ENCODE measurements around the gene LRRC34. TPM values are rescaled to one million over a fixed set of nuclear protein-coding genes. Genes with fewer than 3 reads are reported as not detected.

LRRC34 gene
- total RNA-seq, 1 experiment from 2014 or later, result 1.8 TPM

- ATAC-seq, result no peak
- no peak for DNase-seq
- Histone ChIP-seq H4K20me1 (ENCODE audit: low read length) (no peaks in the 10 kb centered on the region), H3K27me3 (ENCODE audit: low read length) (no peaks in the 10 kb centered on the region), H3K9me3 (ENCODE audit: low read length) (no peaks in the 10 kb centered on the region), H3K4me3 (ENCODE audit: low read length) (no peak overlapping the region), H3F3A (ENCODE audit: low read length, unreplicated experiment) (no peaks in the 10 kb centered on the region), H3K9ac (ENCODE audit: low read length) (no peak overlapping the region), H3K4me1 (ENCODE audit: insufficient read depth, low read length) (no peaks in the 10 kb centered on the region), H3K27ac (ENCODE audit: low read length) (no peak overlapping the region), H3K4me2 (ENCODE audit: low read length) (no peak overlapping the region), H2AFZ (ENCODE audit: low read length) (no peak overlapping the region), H3K9me2 (replicated peaks; ENCODE audit: low read length) (no peaks in the 10 kb centered on the region), H3K79me2 (ENCODE audit: low read length) (no peaks in the 10 kb centered on the region), H3K36me3 (ENCODE audit: low read depth, low read length) (peaks cover 37% of the 10 kb centered on the region)
- ChIA-PET CTCF (no interaction called here), POLR2A (ENCODE audit: unreplicated experiment) (no interaction called here)
- TF ChIP-seq CTCF (conservative IDR thresholded peaks at IDR 0.05; ENCODE audit: low read depth, low read length) (no peak), EZH2 (IDR thresholded peaks at IDR 0.05; ENCODE audit: low read length, unreplicated experiment) (no peak), EZH2phosphoT487 (IDR thresholded peaks at IDR 0.05; ENCODE audit: borderline replicate concordance, low read length) (no peak)
- BruUV-seq (replicated peaks), result no TSS peak
- intact Hi-C loops (cut with micrococcal nuclease), result loop anchor here (10.0 kb wide), 1 partner anchor 195 kb away; no protein-coding TSS in a partner anchor
Observed at GRCh38 chr3:169790219-169790618, 22.5 kb downstream of the LRRC34 start.

- DNase-seq (no peak), ATAC-seq (no peak)
- no peaks in the 10 kb centered on the region for H3K9me3 ChIP-seq (ENCODE audit: low read length)
- H3K79me2 ChIP-seq (ENCODE audit: low read length), result no peaks in the 10 kb centered on the region
- H2AFZ ChIP-seq (ENCODE audit: low read length), result no peak overlapping the region
- no peaks in the 10 kb centered on the region for H3K27me3 ChIP-seq (ENCODE audit: low read length)
- no peaks in the 10 kb centered on the region for H3K9me2 ChIP-seq (replicated peaks; ENCODE audit: low read length)
- no TSS peak for BruUV-seq (replicated peaks)
- intact Hi-C loops (cut with micrococcal nuclease), result no loop called here
- no peaks in the 10 kb centered on the region for H4K20me1 ChIP-seq (ENCODE audit: low read length)
- ChIA-PET CTCF (no interaction called here), POLR2A (ENCODE audit: unreplicated experiment) (no interaction called here)
- H3K36me3 ChIP-seq (ENCODE audit: low read depth, low read length), result peaks cover 51% of the 10 kb centered on the region
- H3K4me1 ChIP-seq (ENCODE audit: insufficient read depth, low read length), result no peaks in the 10 kb centered on the region
- TF ChIP-seq CTCF (conservative IDR thresholded peaks at IDR 0.05; ENCODE audit: low read depth, low read length) (no peak), EZH2phosphoT487 (IDR thresholded peaks at IDR 0.05; ENCODE audit: borderline replicate concordance, low read length) (no peak), EZH2 (IDR thresholded peaks at IDR 0.05; ENCODE audit: low read length, unreplicated experiment) (no peak)
- no peak overlapping the region for H3K4me3 ChIP-seq (ENCODE audit: low read length)
- no peak overlapping the region for H3K27ac ChIP-seq (ENCODE audit: low read length)
- no peak overlapping the region for H3K9ac ChIP-seq (ENCODE audit: low read length)
- H3K4me2 ChIP-seq (ENCODE audit: low read length), result no peak overlapping the region
- H3F3A ChIP-seq (ENCODE audit: low read length, unreplicated experiment), result no peaks in the 10 kb centered on the region
Observed at GRCh38 chr3:169787791-169788190, 24.9 kb downstream of the LRRC34 start.

GRCh38 chr3:169787120-169787519, 25.6 kb downstream of the LRRC34 start:
- ATAC-seq (no peak), DNase-seq (no peak)
- Histone ChIP-seq H3K9ac (ENCODE audit: low read length) (no peak overlapping the region), H3K79me2 (ENCODE audit: low read length) (no peaks in the 10 kb centered on the region), H3K4me3 (ENCODE audit: low read length) (no peak overlapping the region), H3K9me2 (replicated peaks; ENCODE audit: low read length) (no peaks in the 10 kb centered on the region), H3K36me3 (ENCODE audit: low read depth, low read length) (peaks cover 55% of the 10 kb centered on the region), H3K27me3 (ENCODE audit: low read length) (no peaks in the 10 kb centered on the region), H3K4me1 (ENCODE audit: insufficient read depth, low read length) (no peaks in the 10 kb centered on the region), H3K27ac (ENCODE audit: low read length) (no peak overlapping the region), H4K20me1 (ENCODE audit: low read length) (no peaks in the 10 kb centered on the region), H3F3A (ENCODE audit: low read length, unreplicated experiment) (no peaks in the 10 kb centered on the region), H2AFZ (ENCODE audit: low read length) (no peak overlapping the region), H3K4me2 (ENCODE audit: low read length) (no peak overlapping the region), H3K9me3 (ENCODE audit: low read length) (no peaks in the 10 kb centered on the region)
- intact Hi-C loops (cut with micrococcal nuclease), result no loop called here
- no TSS peak for BruUV-seq (replicated peaks)
- ChIA-PET CTCF (no interaction called here), POLR2A (ENCODE audit: unreplicated experiment) (no interaction called here)
- no peak for TF ChIP-seq EZH2 (IDR thresholded peaks at IDR 0.05; ENCODE audit: low read length, unreplicated experiment)
- no peak for TF ChIP-seq CTCF (conservative IDR thresholded peaks at IDR 0.05; ENCODE audit: low read depth, low read length)
- TF ChIP-seq EZH2phosphoT487 (IDR thresholded peaks at IDR 0.05; ENCODE audit: borderline replicate concordance, low read length), result no peak
